Cortex of kidney (tissue), 1 donor: Measurements from ENCODE around the gene TRPC4AP.

Experiments
- DNase-seq: peaks from one replicate; lab custom pipeline; 2025; lab: John Stamatoyannopoulos, UW

Gene TRPC4AP

GRCh38 chr20:35013421-35014411, 78.9 kb downstream of the TRPC4AP start:
- no peak for DNase-seq

DNA sequence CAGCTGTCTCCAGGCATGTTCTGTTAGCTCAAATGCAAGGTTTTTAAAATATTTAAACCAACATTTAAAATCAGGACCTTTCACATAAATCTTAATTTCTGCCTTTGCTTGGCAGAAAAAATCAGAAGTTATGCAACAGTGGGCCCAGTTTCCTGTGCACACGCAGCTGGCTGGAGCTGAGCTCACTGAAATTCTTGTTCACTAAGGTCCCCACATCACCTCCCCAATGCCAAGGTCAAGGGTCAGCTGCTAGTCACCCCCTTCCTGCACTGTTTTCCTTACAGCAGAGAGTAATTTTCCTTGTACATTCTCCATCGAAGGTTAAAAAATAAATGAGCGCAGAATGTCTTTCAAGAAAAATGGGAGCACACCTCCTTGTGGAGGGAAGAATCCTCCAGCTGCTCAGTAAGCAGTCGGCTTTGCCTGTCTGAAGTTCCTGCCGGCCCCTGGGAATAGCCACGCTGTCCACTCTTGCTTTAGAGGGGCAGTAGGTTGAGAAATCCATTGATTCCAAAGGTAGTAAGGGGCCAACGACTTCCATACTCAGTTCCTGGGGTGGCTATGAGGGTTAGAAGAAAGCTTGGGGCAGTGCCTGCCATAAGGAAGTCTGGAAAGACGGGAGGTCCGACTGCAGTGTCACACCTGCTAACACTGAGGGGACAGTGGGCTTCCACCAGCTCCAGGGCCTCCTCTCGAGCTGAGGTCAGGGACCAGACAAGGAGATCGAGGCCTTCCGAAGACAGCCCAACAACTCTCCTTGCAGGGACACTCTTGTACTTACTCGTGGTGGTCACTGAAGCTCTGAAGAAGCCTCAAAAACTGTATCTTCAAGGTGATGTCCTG, 80.2 kb downstream of the TRPC4AP start:
- no peak for DNase-seq

DNA sequence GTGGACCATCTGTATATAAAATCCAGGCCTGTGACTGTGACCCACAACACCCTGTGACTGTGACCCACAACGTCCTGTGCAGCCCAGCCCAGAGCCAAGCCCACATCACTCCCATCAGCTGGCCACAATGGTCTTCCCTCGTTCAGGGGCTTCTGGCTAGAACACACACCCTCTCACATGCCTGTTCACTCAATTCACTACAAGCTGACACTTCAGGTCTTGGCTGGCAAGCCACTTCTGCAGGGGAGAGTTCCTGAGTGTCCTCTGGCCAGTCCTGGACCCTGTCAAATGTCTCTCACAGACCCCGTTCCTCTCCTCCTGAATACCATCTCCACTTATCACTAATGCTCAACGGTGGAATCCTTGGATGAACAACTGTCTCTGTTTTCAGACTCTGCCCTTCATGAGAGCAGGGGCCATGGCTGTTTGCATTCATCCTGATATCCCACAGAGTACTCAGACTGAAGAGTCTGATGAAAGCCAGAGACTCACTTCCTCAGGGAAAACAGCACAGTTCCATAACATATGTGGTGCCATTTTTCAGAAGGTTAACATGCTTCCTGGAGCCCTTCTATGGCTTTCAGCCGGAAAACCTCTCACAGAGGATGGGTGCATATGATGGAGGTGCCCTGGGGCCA, 80.9 kb downstream of the TRPC4AP start:
- DNase-seq, result no peak

DNA sequence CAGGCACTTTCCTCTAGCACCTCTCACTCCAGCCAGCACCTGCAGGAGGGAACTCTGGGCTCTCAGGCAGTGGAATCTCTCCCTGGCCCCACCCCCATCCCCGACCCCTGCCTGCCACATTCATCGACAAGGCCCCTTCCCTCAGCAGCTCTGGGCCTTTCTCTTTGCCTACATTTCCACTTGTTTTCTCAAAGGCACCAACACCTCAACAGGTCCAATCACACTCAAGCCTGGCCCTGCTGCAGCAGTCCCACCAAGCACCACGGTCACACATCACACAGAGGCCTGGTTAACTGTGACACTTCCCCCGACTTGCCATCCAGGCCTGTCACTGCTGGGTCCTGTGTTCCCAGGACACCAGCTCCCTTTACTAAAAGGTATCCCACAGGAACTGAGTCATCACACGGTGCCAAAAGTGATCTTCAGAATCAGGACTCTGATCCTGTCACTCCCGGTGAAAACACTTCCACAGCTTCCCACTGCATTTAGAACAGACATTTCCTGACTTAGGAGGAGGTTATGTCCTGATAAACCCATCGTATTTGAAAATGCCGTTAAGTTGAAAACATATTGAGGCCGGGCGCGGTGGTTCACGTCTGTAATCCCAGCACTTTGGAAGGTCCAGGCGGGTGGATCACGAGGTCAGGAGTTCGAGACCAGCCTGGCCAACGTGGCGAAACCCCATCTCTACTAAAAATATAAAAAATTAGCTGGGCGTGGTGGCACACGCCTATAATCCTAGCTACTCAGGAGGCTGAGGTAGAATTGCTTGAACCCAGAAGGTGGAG, 82.0 kb downstream of the TRPC4AP start:
- no peak for DNase-seq

DNA sequence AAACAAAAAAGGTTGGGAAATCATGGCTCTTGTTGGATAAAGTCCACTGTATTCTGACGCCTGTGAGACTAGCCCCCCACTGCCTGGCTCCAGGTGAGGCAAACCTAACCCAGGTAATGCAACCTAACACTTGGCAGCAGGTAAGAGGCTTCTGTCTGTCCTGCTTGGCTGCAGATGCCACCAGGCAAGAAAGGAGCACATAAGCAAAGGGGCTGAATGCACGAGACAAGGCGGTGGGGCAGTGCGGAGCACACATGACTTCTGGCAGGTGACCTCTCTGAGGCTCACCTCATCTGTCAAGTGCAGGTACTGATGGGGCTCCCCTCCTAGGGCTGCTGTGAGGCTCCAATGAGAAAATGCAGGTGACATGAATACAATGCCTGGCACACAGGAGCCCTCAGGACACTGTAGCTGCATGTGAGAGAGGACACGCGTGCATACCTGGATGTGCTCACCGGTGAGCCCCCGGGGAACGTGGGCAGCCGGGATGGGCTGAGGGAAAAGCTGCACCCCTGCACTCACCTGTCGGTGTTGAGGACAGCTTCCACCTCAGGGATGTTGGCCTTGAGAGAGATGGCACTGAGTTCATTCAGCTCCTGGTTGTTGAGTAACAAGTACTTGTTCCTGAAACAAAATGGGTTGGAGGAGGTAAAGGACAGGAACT, 82.8 kb downstream of the TRPC4AP start:
- no peak for DNase-seq

DNA sequence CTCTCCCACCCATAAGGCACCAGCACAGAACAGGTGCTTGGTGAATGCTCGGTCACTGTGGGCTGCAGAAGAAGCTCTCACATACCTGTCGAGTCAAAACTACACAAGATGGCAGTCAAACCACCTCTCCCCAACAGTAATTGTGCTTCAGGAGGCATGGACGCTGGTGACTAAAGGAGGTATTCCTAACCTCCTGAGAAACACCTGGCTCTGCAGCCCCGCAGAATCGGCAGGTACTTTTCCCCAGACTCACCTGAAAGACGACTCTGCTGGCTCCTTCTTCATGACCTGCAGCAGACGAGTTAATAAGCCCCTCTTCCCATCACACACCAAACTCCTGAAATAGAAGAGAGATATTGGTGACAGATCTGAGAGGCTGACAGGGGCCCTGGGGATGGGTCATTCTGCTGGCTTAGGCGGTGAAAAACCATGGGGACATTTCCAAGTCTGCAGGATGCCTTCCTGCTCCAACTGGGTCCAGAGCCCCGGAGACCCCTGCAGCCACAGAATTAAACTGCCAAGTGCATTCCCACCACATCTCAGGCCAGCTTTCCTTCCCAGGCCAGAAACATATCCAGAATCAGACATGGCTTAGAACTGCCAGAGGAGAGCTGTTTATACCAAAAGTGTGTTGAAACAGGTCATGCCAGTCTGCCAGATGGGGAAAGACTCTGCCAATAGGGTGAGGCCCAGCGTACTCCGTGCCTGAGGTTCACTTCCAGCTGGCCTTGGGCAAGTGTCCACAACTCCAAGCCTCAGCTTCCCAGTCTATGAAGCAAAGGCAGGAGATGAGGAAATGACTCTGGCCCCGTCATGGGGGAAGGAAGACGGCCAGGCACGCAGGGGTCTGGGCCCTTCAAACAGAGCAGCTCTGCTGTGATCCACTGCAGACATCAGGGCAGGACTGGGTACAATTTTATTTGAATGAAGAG, 83.9 kb downstream of the TRPC4AP start:
- no peak for DNase-seq

DNA sequence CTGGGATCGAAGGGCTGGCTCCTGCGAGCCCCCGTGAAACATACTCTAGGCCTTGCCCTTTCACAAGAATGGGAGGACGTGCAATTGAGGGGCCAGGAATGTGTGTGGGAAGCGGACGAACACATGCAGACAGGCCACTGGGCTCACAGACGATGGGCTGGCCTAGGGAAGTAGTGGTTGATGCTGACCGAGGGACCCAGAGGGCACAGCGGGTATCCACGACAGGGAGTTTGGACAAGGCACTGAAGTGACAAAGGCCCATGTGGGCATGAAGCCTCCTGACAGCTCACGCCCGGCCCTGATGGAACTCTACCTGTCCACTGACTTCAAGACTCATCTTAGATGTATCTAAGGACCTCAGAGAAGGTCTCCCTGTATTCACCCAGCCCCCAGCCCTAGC, 84.7 kb downstream of the TRPC4AP start:
- DNase-seq, result no peak

DNA sequence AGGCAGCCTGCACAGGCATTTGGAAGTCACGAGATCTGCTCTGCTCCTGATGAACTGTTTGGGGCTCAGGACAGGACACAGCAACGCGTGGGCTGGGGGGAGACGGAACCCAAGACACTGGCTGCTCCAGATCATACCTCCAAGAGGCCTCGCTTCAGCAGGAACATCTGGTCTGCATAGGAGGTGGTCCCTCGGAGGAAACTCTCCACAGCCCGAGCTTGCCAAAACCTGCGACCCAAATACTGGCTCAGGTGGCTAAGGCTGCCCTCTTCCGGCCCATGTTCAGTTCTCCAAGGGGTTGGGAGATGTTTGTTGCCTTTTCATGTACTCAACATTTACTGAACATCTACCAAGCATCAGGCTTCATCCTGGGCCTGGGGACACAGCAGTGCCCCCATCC, 85.2 kb downstream of the TRPC4AP start:
- no peak for DNase-seq

- DNase-seq, result no peak
These were observed 86.1 kb downstream of the TRPC4AP start for GRCh38 chr20:35006531-35006971.

GRCh38 chr20:35006009-35006408, 86.6 kb downstream of the TRPC4AP start:
- no peak for DNase-seq

DNA sequence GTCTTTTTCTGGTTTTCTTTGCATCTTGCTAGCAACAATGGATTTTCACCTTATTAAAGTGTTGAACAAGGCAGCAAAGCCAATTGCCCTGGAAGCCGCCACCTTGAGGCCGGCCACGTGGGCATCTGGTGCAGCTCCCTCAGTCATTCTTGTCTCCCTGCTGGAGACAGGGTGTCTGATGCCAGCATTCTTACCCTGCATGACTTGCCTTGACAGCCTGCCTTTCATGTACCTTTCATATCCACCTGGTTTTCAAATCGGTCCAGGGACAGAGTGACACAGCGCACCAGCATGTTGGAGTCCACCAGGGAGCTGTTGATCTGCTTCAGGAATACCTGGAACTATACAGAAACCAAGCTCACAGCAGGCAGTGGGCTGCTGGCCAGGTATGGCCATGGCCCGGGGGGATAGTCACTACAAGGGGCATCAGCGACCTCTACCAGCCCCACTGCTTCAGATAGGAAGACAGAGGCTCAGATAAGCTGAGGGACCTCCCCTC, 87.1 kb downstream of the TRPC4AP start:
- DNase-seq, result no peak

GRCh38 chr20:35004749-35005462, 87.7 kb downstream of the TRPC4AP start:
- DNase-seq, result no peak

GRCh38 chr20:35004051-35004725, 88.4 kb downstream of the TRPC4AP start:
- no peak for DNase-seq

- no peak for DNase-seq
These were observed 89.2 kb downstream of the TRPC4AP start for GRCh38 chr20:35003211-35004031.

- no peak for DNase-seq
These were observed 90.0 kb downstream of the TRPC4AP start for GRCh38 chr20:35002426-35003210.

GRCh38 chr20:35001596-35002362, 90.8 kb downstream of the TRPC4AP start:
- DNase-seq, result no peak
